Stimulated activated CD8-positive, alpha-beta memory T cell treated with anti-CD3 and anti-CD28 coated beads, Interleukin-12 subunit alpha, Interleukin-12 subunit beta, amount 100 ng/mL, for 24 hours (primary cell): ENCODE measurements around the gene RUNX2.
"Not testable (repeated sequence)": the region's sequence is repeated elsewhere in the genome, so short reads cannot be mapped to it uniquely, and the experiment has no call there.

Experiments
- DNase-seq: peaks from one replicate; pipeline ENCODE4 v3.0.0-alpha.2; 2020; ENCODE audit errors: extremely low read depth

RUNX2 gene

GRCh38 chr6:45647341-45648261, 319.5 kb downstream of the RUNX2 start:
- no peak for DNase-seq

- no peak for DNase-seq
Observed at GRCh38 chr6:45648262-45648620, 320.1 kb downstream of the RUNX2 start.

- DNase-seq: no peak
Observed at GRCh38 chr6:45650524-45651135, 322.5 kb downstream of the RUNX2 start.

- DNase-seq: no peak
Observed at GRCh38 chr6:45651301-45651700, 323.2 kb downstream of the RUNX2 start.

- no peak for DNase-seq
Observed at GRCh38 chr6:45652416-45652815, 324.3 kb downstream of the RUNX2 start.

- DNase-seq: no peak
Observed at GRCh38 chr6:45653117-45653883, 325.2 kb downstream of the RUNX2 start.

GRCh38 chr6:45654673-45655072, 326.5 kb downstream of the RUNX2 start:
- DNase-seq: no peak

GRCh38 chr6:45655745-45656476, 327.8 kb downstream of the RUNX2 start:
- no peak for DNase-seq

- DNase-seq: no peak
Observed at GRCh38 chr6:45657226-45657625, 329.1 kb downstream of the RUNX2 start.

GRCh38 chr6:45658400-45658799, 330.3 kb downstream of the RUNX2 start:
- DNase-seq: no peak

- no peak for DNase-seq
Observed at GRCh38 chr6:45658958-45659357, 330.8 kb downstream of the RUNX2 start.

- DNase-seq: no peak
Observed at GRCh38 chr6:45661661-45662060, 333.5 kb downstream of the RUNX2 start.

- DNase-seq: no peak
Observed at GRCh38 chr6:45663251-45664221, 335.4 kb downstream of the RUNX2 start.

GRCh38 chr6:45664707-45665106, 336.6 kb downstream of the RUNX2 start:
- DNase-seq: no peak

- no peak for DNase-seq
Observed at GRCh38 chr6:45665859-45666258, 337.7 kb downstream of the RUNX2 start.

- DNase-seq: no peak
Observed at GRCh38 chr6:45666846-45667245, 338.7 kb downstream of the RUNX2 start.

- DNase-seq: no peak
Observed at GRCh38 chr6:45667300-45667699, 339.2 kb downstream of the RUNX2 start.

- no peak for DNase-seq
Observed at GRCh38 chr6:45667766-45668165, 339.6 kb downstream of the RUNX2 start.

- DNase-seq: no peak
Observed at GRCh38 chr6:45668705-45669104, 340.6 kb downstream of the RUNX2 start.

GRCh38 chr6:45673167-45673566, 345.0 kb downstream of the RUNX2 start:
- DNase-seq: not testable (repeated sequence)

- DNase-seq: not testable (repeated sequence)
Observed at GRCh38 chr6:45675166-45675565, 347.0 kb downstream of the RUNX2 start.
